ENCODE data around the gene LUC7L. TPM values are rescaled to one million over a fixed set of nuclear protein-coding genes. Genes with fewer than 3 reads are reported as not detected.

The LUC7L gene
- total RNA-seq, 1 donor, result 52.7 TPM

- DNase-seq (ENCODE audit: low read depth), result no peak
- no peak overlapping the region for H3K4me3 ChIP-seq (ENCODE audit: low read depth, low read length)
- no peak for TF ChIP-seq CTCF (IDR thresholded peaks at IDR 0.05; ENCODE audit: insufficient read depth, low read depth, low read length)
These were observed 24.6 kb upstream of the LUC7L start for GRCh38 chr16:253833-254232.

- DNase-seq (ENCODE audit: low read depth), result peak; percentile 42
- TF ChIP-seq CTCF (IDR thresholded peaks at IDR 0.05; ENCODE audit: insufficient read depth, low read depth, low read length), result no peak
- peak overlapping the region; percentile 5 for H3K4me3 ChIP-seq (ENCODE audit: low read depth, low read length)
These were observed 23.4 kb upstream of the LUC7L start for GRCh38 chr16:252366-253337.

DNA sequence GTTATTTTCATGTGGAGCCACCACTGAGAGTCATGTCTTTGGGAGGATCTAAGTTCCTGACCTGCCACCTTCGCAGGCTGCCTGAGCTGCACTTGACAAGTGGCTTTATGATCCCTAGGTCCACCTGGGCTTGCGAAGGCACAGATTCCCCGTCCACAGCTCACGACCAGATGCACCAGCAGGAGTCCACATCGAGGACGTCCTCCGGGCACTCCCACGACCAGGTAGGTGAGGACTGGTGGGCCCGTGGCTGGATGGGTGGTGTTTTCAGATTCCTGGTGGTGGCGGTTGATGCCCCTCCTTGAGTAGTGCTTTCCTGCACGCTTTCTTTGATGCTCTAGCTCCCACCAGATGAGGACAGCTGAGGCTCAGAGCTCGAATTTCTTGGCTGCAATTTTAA is 20.2 kb upstream of the LUC7L start:
- TF ChIP-seq CTCF (IDR thresholded peaks at IDR 0.05; ENCODE audit: insufficient read depth, low read depth, low read length), result no peak

GRCh38 chr16:247027-247426 is 17.8 kb upstream of the LUC7L start:
- TF ChIP-seq CTCF (IDR thresholded peaks at IDR 0.05; ENCODE audit: insufficient read depth, low read depth, low read length), result no peak
- DNase-seq (ENCODE audit: low read depth), result no peak
- H3K4me3 ChIP-seq (ENCODE audit: low read depth, low read length), result no peak overlapping the region

More for the DNA sequence above, 20.2 kb upstream of the LUC7L start:
- no peak overlapping the region for H3K4me3 ChIP-seq (ENCODE audit: low read depth, low read length)
- no peak for DNase-seq (ENCODE audit: low read depth)

DNA sequence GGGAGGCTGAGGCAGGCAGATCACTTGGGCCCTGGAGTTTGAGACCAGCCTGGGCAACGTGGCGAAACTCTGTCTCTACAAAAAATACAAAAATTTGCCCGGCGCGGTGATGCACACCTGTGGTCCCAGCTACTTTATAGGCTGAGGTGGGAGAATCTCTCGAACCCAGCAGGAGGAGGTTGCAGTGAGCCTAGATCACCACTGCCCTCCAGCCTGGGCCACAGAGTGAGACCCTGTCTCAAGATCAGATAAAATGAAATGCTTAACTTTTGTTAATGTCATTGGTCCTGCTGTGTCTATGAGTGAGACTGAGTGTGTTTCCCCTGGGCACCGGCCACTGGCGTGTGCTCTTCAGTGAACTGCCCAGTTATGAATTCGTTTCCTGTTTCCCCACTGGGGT is 15.9 kb upstream of the LUC7L start:
- no peak for TF ChIP-seq CTCF (IDR thresholded peaks at IDR 0.05; ENCODE audit: insufficient read depth, low read depth, low read length)

GRCh38 chr16:243348-243747 is 14.1 kb upstream of the LUC7L start:
- no peak overlapping the region for H3K4me3 ChIP-seq (ENCODE audit: low read depth, low read length)
- no peak for TF ChIP-seq CTCF (IDR thresholded peaks at IDR 0.05; ENCODE audit: insufficient read depth, low read depth, low read length)
- no peak for DNase-seq (ENCODE audit: low read depth)

More for the DNA sequence above, 15.9 kb upstream of the LUC7L start:
- H3K4me3 ChIP-seq (ENCODE audit: low read depth, low read length), result no peak overlapping the region
- DNase-seq (ENCODE audit: low read depth), result no peak

All from fibroblast of villous mesenchyme (primary cell).